Measurements from ENCODE around the gene BCKDHA.

GRCh38 chr19:41433171-41433570 is 35.6 kb downstream of the BCKDHA start:
- no peak for TF ChIP-seq EZH2phosphoT487 (conservative IDR thresholded peaks at IDR 0.05; ENCODE audit: low read length)
- TF ChIP-seq, protein P1, sequence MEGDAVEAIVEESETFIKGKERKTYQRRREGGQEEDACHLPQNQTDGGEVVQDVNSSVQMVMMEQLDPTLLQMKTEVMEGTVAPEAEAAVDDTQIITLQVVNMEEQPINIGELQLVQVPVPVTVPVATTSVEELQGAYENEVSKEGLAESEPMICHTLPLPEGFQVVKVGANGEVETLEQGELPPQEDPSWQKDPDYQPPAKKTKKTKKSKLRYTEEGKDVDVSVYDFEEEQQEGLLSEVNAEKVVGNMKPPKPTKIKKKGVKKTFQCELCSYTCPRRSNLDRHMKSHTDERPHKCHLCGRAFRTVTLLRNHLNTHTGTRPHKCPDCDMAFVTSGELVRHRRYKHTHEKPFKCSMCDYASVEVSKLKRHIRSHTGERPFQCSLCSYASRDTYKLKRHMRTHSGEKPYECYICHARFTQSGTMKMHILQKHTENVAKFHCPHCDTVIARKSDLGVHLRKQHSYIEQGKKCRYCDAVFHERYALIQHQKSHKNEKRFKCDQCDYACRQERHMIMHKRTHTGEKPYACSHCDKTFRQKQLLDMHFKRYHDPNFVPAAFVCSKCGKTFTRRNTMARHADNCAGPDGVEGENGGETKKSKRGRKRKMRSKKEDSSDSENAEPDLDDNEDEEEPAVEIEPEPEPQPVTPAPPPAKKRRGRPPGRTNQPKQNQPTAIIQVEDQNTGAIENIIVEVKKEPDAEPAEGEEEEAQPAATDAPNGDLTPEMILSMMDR (IDR thresholded peaks at IDR 0.05; ENCODE audit: insufficient read depth, low read length, poor library complexity, severe bottlenecking) = no peak
